Adipocyte (in vitro differentiated cells): ENCODE data around the gene FAAP20.

Experiments used
- DNase-seq: peaks from one replicate; pipeline ENCODE4 v3.0.0-alpha.2; 2015; ENCODE audit warnings: low read depth
- H3K27me3 ChIP-seq: replicated peaks from 2 replicates; pipeline ENCODE4 v1.7.0; 2013; ENCODE audit warnings: mild to moderate bottlenecking, low read length, moderate library complexity; ENCODE audit not compliant: control insufficient read depth, insufficient read depth
- H3K36me3 ChIP-seq: 2 replicates; pipeline ENCODE4 v1.7.0; 2013; ENCODE audit warnings: low read length, mild to moderate bottlenecking, moderate library complexity; ENCODE audit not compliant: control insufficient read depth, insufficient read depth, severe bottlenecking
- H3K4me1 ChIP-seq: 2 replicates; pipeline ENCODE4 v1.7.0; 2013; ENCODE audit warnings: mild to moderate bottlenecking, low read length, moderate library complexity; ENCODE audit not compliant: control insufficient read depth, insufficient read depth
- H3K4me3 ChIP-seq: 2 replicates; pipeline ENCODE4 v1.7.0; 2013; ENCODE audit warnings: mild to moderate bottlenecking, low read length, moderate library complexity
- H3K9ac ChIP-seq: 2 replicates; pipeline ENCODE4 v1.7.0; 2013; ENCODE audit warnings: mild to moderate bottlenecking, low read length, moderate library complexity
- H3K9me3 ChIP-seq: 2 replicates; pipeline ENCODE4 v1.7.0; 2013; ENCODE audit warnings: mild to moderate bottlenecking, low read length, moderate library complexity; ENCODE audit not compliant: control insufficient read depth

FAAP20 gene

DNA sequence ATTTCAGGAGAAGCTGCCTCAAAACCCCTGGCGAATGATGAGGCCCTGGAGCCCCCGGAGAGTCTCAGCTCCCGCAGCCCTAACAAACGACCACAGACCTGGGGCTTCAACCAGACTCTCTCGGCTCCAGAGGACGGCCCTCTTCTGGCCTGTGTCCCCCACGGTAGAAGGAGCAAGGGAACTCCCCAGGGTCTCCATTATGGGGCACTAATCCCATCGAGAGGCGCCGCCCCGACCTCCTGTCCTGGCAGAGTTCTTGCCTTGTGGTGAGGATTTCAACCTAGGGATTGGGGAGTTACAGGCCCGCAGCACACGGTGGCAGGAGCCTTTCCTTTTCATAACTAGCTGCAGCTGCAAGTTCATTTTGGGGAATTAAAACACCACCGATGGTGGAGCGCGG lies 6.2 kb downstream of the FAAP20 start:
- H3K4me3 ChIP-seq: no peak overlapping the region
- no peaks in the 10 kb centered on the region for H3K9me3 ChIP-seq
- DNase-seq: no peak
- no peaks in the 10 kb centered on the region for H3K36me3 ChIP-seq
- H3K9ac ChIP-seq: no peak overlapping the region
- peaks cover 35% of the 10 kb centered on the region for H3K4me1 ChIP-seq
- H3K27me3 ChIP-seq: no peaks in the 10 kb centered on the region

DNA sequence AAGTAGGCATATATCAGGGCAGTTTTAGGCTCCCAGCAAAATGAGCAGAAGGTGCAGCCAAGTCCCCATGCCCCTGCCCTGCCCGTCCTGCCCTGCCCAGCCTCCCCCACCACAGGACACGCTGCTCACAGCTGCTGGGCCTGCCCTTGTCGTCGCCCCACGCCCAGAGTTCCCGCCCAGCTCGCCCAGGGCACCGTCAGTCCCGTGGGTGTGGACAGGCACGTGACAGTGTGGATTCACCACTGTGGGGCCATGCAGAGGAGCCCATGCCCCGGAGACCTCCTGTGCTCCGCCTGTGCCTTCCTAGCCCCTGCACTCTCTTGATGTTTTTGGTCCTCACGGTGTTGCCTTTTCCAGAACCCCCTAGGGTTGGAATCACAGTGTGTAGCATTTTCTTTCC lies 7.0 kb downstream of the FAAP20 start:
- Histone ChIP-seq H3K4me1 (peaks cover 29% of the 10 kb centered on the region), H3K27me3 (no peaks in the 10 kb centered on the region), H3K9ac (no peak overlapping the region), H3K4me3 (no peak overlapping the region), H3K36me3 (no peaks in the 10 kb centered on the region), H3K9me3 (no peaks in the 10 kb centered on the region)
- no peak for DNase-seq

DNA sequence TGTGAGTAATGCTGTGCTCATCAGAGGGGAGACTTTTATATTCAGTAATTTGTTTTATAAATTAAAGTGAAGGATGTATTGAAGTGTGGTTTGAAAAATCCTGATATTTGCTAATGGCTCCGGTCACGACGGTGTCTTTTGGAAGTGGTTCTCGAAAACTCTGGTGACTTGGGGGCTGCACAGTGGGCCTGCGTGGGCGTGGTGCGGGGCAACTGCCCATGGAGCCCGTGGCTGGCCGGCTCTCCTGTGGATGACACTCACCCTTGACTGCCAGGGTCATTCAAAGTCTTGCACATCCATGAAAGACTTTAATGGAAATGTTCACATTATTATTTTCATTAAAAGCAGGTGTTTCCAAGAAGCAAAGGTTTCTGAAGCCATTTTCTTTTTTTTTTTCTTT lies 7.7 kb downstream of the FAAP20 start:
- DNase-seq: no peak
- Histone ChIP-seq H3K4me1 (peaks cover 22% of the 10 kb centered on the region), H3K27me3 (no peaks in the 10 kb centered on the region), H3K9me3 (no peaks in the 10 kb centered on the region), H3K36me3 (no peaks in the 10 kb centered on the region), H3K4me3 (no peak overlapping the region), H3K9ac (no peak overlapping the region)

DNA sequence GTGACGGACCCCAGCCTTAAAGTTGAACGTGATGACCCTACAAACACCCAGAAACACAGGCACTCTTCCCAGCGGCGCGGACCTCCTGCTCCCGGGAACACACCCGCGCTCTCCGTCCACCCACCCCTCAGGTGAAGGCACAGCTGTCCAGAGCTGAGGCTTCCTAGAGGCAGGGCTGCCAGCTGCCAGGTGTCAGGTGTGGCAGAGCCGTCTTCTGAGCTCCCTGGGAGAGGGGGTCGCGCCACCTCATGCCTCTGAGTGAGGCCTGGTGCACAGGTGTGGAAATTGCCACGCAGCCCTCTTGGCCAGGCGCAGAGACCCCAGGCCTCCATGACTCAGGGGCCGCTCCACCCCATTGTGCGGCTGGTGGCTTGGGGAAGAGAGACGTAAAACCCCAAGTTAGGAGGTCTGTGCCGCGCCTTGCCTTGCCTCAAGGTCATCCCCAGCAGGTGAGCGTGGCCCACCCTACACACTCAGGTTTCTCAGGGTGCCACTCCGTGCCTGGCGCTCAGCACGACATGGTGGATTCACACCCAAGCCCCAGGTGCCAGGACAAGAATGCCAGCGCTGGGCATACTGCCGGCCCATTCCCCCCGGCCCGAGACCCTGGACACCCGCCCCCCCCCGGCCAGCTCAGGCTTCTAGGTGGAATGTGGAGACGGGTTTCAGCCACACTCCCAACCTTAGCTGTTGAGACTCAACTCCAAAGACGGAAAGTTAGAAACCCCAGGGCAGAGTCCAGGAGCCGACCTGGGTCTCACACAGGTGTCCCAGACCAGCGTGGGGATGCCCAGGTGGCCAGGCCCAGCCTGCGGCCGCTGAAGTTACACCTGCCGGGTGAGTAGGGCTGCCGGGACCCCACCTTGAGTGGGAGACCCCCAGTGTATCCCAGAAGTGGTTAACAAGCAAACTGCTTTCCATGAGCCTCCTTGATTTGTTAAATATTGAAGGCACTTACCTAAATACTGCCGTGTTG lies 8.4 kb downstream of the FAAP20 start:
- Histone ChIP-seq H3K9me3 (no peaks in the 10 kb centered on the region), H3K27me3 (no peaks in the 10 kb centered on the region), H3K9ac (no peak overlapping the region), H3K4me1 (peaks cover 17% of the 10 kb centered on the region), H3K36me3 (no peaks in the 10 kb centered on the region), H3K4me3 (no peak overlapping the region)
- no peak for DNase-seq

DNA sequence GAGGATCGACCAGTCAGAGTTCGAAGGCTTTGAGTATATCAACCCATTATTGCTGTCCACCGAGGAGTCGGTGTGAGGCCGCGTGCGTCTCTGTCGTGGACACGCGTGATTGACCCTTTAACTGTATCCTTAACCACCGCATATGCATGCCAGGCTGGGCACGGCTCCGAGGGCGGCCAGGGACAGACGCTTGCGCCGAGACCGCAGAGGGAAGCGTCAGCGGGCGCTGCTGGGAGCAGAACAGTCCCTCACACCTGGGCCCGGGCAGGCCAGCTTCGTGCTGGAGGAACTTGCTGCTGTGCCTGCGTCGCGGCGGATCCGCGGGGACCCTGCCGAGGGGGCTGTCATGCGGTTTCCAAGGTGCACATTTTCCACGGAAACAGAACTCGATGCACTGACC lies 9.6 kb downstream of the FAAP20 start:
- no peaks in the 10 kb centered on the region for H3K36me3 ChIP-seq
- no peaks in the 10 kb centered on the region for H3K9me3 ChIP-seq
- no peak overlapping the region for H3K4me3 ChIP-seq
- H3K27me3 ChIP-seq: no peaks in the 10 kb centered on the region
- peaks cover 5% of the 10 kb centered on the region for H3K4me1 ChIP-seq
- H3K9ac ChIP-seq: no peak overlapping the region
- DNase-seq: no peak

DNA sequence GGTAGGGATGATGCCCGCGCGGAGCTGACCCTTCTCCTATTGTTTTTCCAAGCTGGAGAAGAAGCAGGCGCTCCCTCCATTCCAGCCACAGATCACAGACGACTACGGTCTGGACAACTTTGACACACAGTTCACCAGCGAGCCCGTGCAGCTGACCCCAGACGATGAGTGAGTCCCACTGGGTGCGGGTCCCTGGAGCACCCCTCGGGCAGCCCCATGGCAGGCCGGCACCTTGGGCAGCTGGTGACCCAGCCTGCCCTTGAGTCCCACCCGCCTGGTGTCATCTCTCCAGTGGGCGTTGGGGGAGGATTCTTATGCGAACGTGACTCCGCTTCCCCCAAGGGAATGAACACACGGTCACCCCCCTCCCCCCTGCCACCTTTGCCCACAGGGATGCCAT lies 10.0 kb downstream of the FAAP20 start:
- Histone ChIP-seq H3K4me3 (no peak overlapping the region), H3K9me3 (no peaks in the 10 kb centered on the region), H3K36me3 (no peaks in the 10 kb centered on the region), H3K27me3 (no peaks in the 10 kb centered on the region), H3K4me1 (peaks cover 5% of the 10 kb centered on the region), H3K9ac (no peak overlapping the region)
- DNase-seq: no peak

DNA sequence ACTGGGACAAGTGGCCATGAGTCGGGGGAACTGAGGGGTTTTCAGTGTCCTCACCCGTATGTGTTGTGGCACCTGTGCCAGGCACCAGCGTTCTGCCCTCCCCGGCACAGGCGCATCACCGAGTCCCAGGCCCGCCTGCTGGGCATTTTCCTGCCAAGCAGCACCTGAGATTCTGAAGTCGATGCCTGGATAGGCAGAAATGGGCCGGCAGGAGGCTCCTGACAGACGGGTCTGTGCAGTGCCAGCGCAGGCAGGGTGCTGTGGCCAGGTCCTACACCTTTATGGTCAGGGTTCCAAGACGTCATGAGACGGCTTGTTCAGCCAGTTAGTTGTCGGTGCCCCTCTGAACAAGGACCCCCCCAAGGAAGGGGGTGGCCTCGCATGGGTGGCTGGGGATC lies 10.6 kb downstream of the FAAP20 start:
- no peak overlapping the region for H3K9ac ChIP-seq
- no peaks in the 10 kb centered on the region for H3K27me3 ChIP-seq
- H3K4me3 ChIP-seq: no peak overlapping the region
- no peak for DNase-seq
- peaks cover under 1% of the 10 kb centered on the region for H3K4me1 ChIP-seq
- H3K9me3 ChIP-seq: no peaks in the 10 kb centered on the region
- no peaks in the 10 kb centered on the region for H3K36me3 ChIP-seq

DNA sequence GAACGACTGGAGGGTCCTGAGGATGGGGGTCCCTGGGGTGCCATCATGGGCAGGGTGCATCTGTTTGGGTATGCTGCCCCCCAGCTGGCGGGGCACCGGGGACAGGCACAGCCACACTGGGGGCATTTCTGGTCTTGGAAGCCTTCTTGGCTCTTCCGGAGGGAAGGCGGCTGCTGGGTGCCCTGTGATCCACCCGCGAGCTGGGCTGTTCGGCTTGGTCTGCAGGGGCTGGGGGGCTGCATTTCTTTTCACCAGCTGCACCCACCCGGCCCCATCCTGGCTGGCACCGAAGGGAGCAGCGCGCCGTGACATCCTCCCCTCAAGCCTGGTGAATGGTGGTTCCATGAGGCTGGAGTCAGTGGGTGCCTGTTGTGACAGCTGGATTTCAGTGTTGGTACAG lies 12.2 kb downstream of the FAAP20 start:
- Histone ChIP-seq H3K36me3 (no peaks in the 10 kb centered on the region), H3K27me3 (no peaks in the 10 kb centered on the region), H3K4me3 (no peak overlapping the region), H3K9ac (no peak overlapping the region), H3K9me3 (no peaks in the 10 kb centered on the region), H3K4me1 (no peaks in the 10 kb centered on the region)
- DNase-seq: no peak

DNA sequence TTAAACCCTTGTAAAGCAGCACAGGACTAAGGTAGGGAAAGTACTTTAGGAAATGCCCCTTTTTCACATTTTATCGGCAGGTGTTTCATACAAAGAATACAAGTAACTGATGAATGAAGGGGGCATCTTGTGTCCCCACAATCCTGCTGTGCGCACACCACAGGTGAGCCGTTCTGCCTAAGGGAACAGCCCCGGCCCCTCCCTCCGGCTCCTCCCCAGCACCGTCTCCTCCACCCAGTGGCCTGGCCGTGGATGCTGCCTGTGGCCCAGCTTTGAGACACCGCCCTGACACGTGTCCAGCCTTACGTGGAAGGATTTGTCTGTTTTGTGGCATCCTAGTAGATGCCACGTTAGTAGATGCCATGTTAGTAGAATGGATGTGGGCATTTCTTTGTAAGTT lies 12.8 kb downstream of the FAAP20 start:
- H3K36me3 ChIP-seq: no peaks in the 10 kb centered on the region
- no peaks in the 10 kb centered on the region for H3K27me3 ChIP-seq
- H3K9ac ChIP-seq: no peak overlapping the region
- no peak for DNase-seq
- no peaks in the 10 kb centered on the region for H3K9me3 ChIP-seq
- no peak overlapping the region for H3K4me3 ChIP-seq
- H3K4me1 ChIP-seq: no peaks in the 10 kb centered on the region

DNA sequence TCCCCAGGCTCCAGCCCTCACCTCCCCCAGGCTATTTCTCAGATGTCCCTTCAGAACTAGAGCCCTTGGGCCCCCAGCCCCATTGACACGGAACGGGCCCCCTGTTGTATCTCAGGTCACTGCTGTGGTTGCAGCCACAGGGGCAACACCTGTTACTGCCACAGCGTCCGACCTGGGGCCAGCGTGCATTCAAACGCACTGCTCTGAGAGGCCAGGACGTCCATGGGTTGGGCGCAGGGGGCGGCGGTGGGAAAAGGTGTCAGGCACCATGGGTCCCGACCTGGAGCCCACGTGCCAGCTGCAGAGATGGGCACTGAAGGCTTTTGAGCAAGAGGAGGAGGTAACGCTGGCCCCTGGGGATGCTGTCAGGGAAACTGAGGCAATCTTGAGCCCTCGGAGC lies 13.3 kb downstream of the FAAP20 start:
- Histone ChIP-seq H3K9me3 (no peaks in the 10 kb centered on the region), H3K9ac (no peak overlapping the region), H3K4me1 (no peaks in the 10 kb centered on the region), H3K4me3 (no peak overlapping the region), H3K27me3 (no peaks in the 10 kb centered on the region), H3K36me3 (no peaks in the 10 kb centered on the region)
- DNase-seq: no peak

DNA sequence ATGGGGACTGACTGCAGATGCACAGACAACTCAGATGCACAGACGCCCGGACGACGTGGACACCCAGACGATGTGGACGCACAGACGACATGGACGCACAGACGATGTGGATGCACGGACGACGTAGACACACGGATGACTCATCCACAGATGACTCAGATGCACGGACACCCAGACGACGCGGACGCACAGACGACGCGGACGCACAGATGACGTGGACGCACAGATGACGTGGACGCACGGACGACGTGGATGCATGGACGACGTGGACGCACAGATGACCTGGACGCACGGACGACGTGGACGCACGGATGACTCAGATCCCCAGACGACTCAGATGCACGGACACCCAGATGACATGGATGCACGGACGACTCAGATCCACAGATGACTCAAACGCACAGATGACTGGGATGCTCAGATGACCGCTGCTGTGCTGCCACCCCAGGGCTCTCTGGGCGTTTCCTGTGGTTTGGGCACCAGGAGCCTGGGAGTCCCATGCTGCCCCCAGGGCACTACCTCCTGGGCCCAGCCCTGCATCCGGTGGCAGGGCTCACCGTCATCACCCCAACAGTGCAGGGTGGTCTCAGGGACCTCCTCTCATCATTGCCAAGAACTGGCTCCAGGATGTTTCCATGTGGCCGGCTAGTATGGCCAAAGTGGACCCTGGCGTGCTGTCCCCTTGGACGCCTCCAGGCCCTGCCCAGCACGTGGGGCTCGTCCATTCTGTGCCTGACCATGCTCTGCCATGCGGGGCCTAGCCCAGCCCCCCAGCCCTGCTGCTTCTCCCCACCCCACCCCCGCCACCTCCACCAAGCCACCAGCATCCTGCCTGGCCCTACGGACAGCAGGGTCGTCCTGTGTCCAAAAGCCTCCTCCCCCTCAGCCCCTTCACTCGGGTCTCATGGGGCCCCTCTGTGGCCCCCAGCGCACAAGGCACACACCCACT lies 14.0 kb downstream of the FAAP20 start:
- H3K27me3 ChIP-seq: no peaks in the 10 kb centered on the region
- H3K9me3 ChIP-seq: no peaks in the 10 kb centered on the region
- no peak for DNase-seq
- no peak overlapping the region for H3K4me3 ChIP-seq
- no peaks in the 10 kb centered on the region for H3K4me1 ChIP-seq
- no peak overlapping the region for H3K9ac ChIP-seq
- no peaks in the 10 kb centered on the region for H3K36me3 ChIP-seq
